Hypothalamus (tissue), 51 donors: ENCODE results near the gene THAP7.

ENCODE experiments used
- DNase-seq, 51 donors: peaks; one replicate each; lab custom pipeline; 2025; lab: John Stamatoyannopoulos, UW

Gene THAP7

GRCh38 chr22:21032037-21032867 is 30.3 kb upstream of the THAP7 start, which contains the start of gene SLC7A4:
TSS of gene SLC7A4 (minus strand) at chr22:21032561. CDS start at chr22:21031812, 749 bp downstream.
- DNase-seq: peak in 8 of 51 donors; percentile 9 to 34 (median 16)

GRCh38 chr22:21031545-21032036 is 29.7 kb upstream of the THAP7 start:
- no peak for DNase-seq

- no peak for DNase-seq
Observed at GRCh38 chr22:21030621-21031544, 29.0 kb upstream of the THAP7 start.

GRCh38 chr22:21030032-21030431 is 28.1 kb upstream of the THAP7 start:
- no peak for DNase-seq

- no peak for DNase-seq
Observed at GRCh38 chr22:21029486-21030025, 27.6 kb upstream of the THAP7 start.

GRCh38 chr22:21028277-21029251 is 26.6 kb upstream of the THAP7 start:
- DNase-seq: no peak

GRCh38 chr22:21026783-21027692 is 25.1 kb upstream of the THAP7 start:
- peak in 1 of 51 donors; percentile 34 for DNase-seq

- no peak for DNase-seq
Observed at GRCh38 chr22:21025763-21026755, 24.1 kb upstream of the THAP7 start.

GRCh38 chr22:21025266-21025665 is 23.3 kb upstream of the THAP7 start:
- DNase-seq: no peak

- DNase-seq: no peak
Observed at GRCh38 chr22:21022955-21023614, 21.2 kb upstream of the THAP7 start.

GRCh38 chr22:21022507-21022906 is 20.6 kb upstream of the THAP7 start:
- DNase-seq: no peak

- DNase-seq: no peak
Observed at GRCh38 chr22:21020802-21021429, 19.0 kb upstream of the THAP7 start.

- no peak for DNase-seq
Observed at GRCh38 chr22:21018314-21018713, 16.4 kb upstream of the THAP7 start.

GRCh38 chr22:21016644-21017420 is 14.9 kb upstream of the THAP7 start:
- DNase-seq: no peak

GRCh38 chr22:21015466-21016006 is 13.6 kb upstream of the THAP7 start:
- no peak for DNase-seq
